ENCODE results near the gene CR1.

GRCh38 chr1:207474210-207474609, 21.7 kb upstream of the CR1 start:
- TF ChIP-seq CTCF (IDR thresholded peaks at IDR 0.05) (no peak), ZFX (IDR thresholded peaks at IDR 0.05; ENCODE audit: borderline replicate concordance) (no peak)
